Omental fat pad (tissue), 4 donors: ENCODE measurements around the gene SLC51B. TPM values are rescaled to one million over a fixed set of nuclear protein-coding genes. Genes with fewer than 3 reads are reported as not detected.
A peak's percentile ranks its signal among the peaks of the same experiment; 100 is the strongest.

Source experiments
- ATAC-seq: fragments of 150-250 bp; one replicate; pipeline ENCODE4 v1.9.1; 2016; ENCODE audit warnings: mild to moderate bottlenecking, moderate library complexity; ENCODE audit not compliant: low FRiP score
- DNase-seq: peaks from one replicate; pipeline ENCODE4 v3.0.0-alpha.2; 2019; ENCODE audit warnings: low spot score
- CTCF ChIP-seq, 3 donors: fragments of 450-650 bp; IDR thresholded peaks; one replicate each; pipeline ENCODE4 v1.5.1; 2016 to 2017; ENCODE audit warnings: antibody characterized with exemption in 3 of 3, mild to moderate bottlenecking in 3 of 3, moderate library complexity in 2 of 3
- total RNA-seq, 4 donors: library from RNA; depleted of rRNA; stranded (reverse); fragments of >200 nt; gene quantifications; one replicate each; pipeline ENCODE4 v1.1.0, GENCODE V29; 2016

SLC51B gene
- total RNA-seq, 4 donors from 2014 or later = not detected

DNA sequence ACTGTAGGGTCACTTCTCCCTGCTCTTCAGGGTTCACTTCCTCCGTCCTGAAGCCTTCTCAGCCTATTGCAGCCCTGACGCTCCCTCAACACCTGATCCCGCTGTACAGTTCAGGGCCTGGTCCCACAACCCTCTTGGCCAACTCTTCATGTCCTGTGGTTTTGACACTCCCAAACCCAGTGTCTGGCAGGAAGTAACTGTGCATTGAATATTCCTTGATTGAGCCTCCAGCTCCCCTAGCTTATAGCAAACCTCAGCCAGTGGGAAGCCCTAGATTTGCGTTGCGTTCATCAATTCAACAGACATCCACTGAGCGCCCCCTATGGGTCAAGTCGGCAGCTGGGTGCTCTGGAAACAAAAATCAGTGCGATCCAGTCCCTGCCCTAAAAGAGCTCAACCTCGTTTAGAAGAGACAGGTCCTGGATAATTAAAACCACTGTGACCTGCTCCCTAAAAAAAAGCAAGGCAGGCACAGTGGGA is 56.3 kb downstream of the SLC51B start:
- ATAC-seq = no peak
- DNase-seq = peak; percentile 69
- no peak for TF ChIP-seq CTCF (IDR thresholded peaks at IDR 0.05)

- ATAC-seq = peak; percentile 27
- no peak for DNase-seq
- no peak for TF ChIP-seq CTCF (IDR thresholded peaks at IDR 0.05)
Observed at GRCh38 chr15:65101891-65102708, 56.9 kb downstream of the SLC51B start.

DNA sequence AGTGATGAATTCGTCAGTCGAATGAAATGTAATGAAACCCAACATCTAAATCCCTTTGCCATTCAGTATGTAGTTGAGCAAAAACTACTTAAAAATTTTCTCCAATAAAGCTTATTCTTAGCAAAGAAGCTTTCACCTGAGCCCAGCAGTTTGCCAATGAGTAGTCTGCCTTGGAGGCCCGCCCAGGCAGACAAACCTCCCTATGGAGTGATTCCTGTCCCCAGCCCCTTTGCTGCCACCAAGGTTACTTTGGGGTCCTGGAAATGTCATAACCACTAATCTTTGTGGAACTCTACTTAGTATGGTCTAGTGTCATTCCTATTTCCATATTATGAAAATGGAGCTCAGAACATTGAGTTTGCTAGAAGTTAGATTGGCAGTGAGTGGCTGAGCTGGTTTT is 57.7 kb downstream of the SLC51B start:
- ATAC-seq = no peak
- DNase-seq = no peak
- no peak for TF ChIP-seq CTCF (IDR thresholded peaks at IDR 0.05)

Other genes starting within 250 kb of the SLC51B start
- gene PIF1, start 219.7 kb upstream of the SLC51B start, total RNA-seq = 1 to 10 TPM in 2 of 4 donors, under 1 TPM in 1, not detected in 1; 0.63 to 1.4 (median 1.0) TPM
- 10 to 100 TPM; 53.0 to 86.6 (median 58.4) TPM for gene PLEKHO2, start 203.5 kb upstream of the SLC51B start, total RNA-seq
- gene ANKDD1A, start 133.5 kb upstream of the SLC51B start, total RNA-seq = 10 to 100 TPM in 1 of 4 donors, 1 to 10 TPM in 3; 5.9 to 18.5 (median 7.5) TPM
- gene SPG21, start 55.5 kb upstream of the SLC51B start, total RNA-seq = 10 to 100 TPM; 72.9 to 93.9 (median 84.7) TPM
- 10 to 100 TPM; 16.8 to 25.2 (median 22.4) TPM for gene MTFMT, start 15.7 kb upstream of the SLC51B start, total RNA-seq
- gene RASL12, start 22.6 kb downstream of the SLC51B start, total RNA-seq = 10 to 100 TPM in 1 of 4 donors, 1 to 10 TPM in 3; 4.6 to 50.0 (median 7.6) TPM
- gene KBTBD13, start 31.4 kb downstream of the SLC51B start, total RNA-seq = not detected
- gene UBAP1L, start 69.8 kb downstream of the SLC51B start, total RNA-seq = 1 to 10 TPM; 2.9 to 5.6 (median 4.6) TPM
- 10 to 100 TPM; 14.8 to 20.3 (median 17.3) TPM for gene PDCD7, start 88.4 kb downstream of the SLC51B start, total RNA-seq
- gene CLPX, start 140.0 kb downstream of the SLC51B start, total RNA-seq = 10 to 100 TPM; 30.2 to 58.8 (median 37.7) TPM
- 100 to 1,000 TPM in 2 of 4 donors, 10 to 100 TPM in 2; 27.2 to 434 (median 75.3) TPM for gene CILP, start 166.1 kb downstream of the SLC51B start, total RNA-seq
- 10 to 100 TPM in 1 of 4 donors, 1 to 10 TPM in 3; 5.6 to 11.0 (median 7.5) TPM for gene PARP16, start 241.5 kb downstream of the SLC51B start, total RNA-seq